ENCODE results near the gene RIPK1.
A peak's percentile ranks its signal among the peaks of the same experiment; 100 is the strongest.
"Not testable (repeated sequence)": the region's sequence is repeated elsewhere in the genome, so short reads cannot be mapped to it uniquely, and the experiment has no call there.

Gene RIPK1

GRCh38 chr6:3068329-3069214 lies at the start of gene RIPK1:
Gene RIPK1 (plus strand): TSS chr6:3068494. CDS start chr6:3076824, 8,330 bp downstream.
- peak; percentile 83 to 85 for DNase-seq

- no peak for DNase-seq
Measured at GRCh38 chr6:3019065-3019464, 49.2 kb upstream of the RIPK1 start.

- DNase-seq = no peak
Measured at GRCh38 chr6:3019749-3020320, 48.5 kb upstream of the RIPK1 start.

- not testable (repeated sequence) for DNase-seq
Measured at GRCh38 chr6:3020976-3021598, 47.2 kb upstream of the RIPK1 start.

- DNase-seq = peak; percentile 70 to 71
Measured at GRCh38 chr6:3022765-3023662, 45.3 kb upstream of the RIPK1 start.

GRCh38 chr6:3023663-3024483 lies 44.4 kb upstream of the RIPK1 start:
- peak; percentile 98 for DNase-seq

- no peak for DNase-seq
Measured at GRCh38 chr6:3026791-3027626, 41.3 kb upstream of the RIPK1 start.

- DNase-seq = not testable (repeated sequence)
Measured at GRCh38 chr6:3028156-3028555, 40.1 kb upstream of the RIPK1 start.

GRCh38 chr6:3031857-3032640 lies 36.2 kb upstream of the RIPK1 start:
- DNase-seq = no peak

- no peak for DNase-seq
Measured at GRCh38 chr6:3032986-3033385, 35.3 kb upstream of the RIPK1 start.

GRCh38 chr6:3033652-3034051 lies 34.6 kb upstream of the RIPK1 start:
- no peak for DNase-seq

GRCh38 chr6:3035397-3035796 lies 32.9 kb upstream of the RIPK1 start:
- no peak for DNase-seq

GRCh38 chr6:3036861-3037637 lies 31.2 kb upstream of the RIPK1 start:
- DNase-seq = no peak

GRCh38 chr6:3037638-3038365 lies 30.5 kb upstream of the RIPK1 start:
- DNase-seq = no peak

GRCh38 chr6:3039384-3039783 lies 28.9 kb upstream of the RIPK1 start:
- no peak for DNase-seq

- DNase-seq = no peak
Measured at GRCh38 chr6:3041147-3041546, 27.1 kb upstream of the RIPK1 start.

- no peak for DNase-seq
Measured at GRCh38 chr6:3041606-3042005, 26.7 kb upstream of the RIPK1 start.

GRCh38 chr6:3045369-3045768 lies 22.9 kb upstream of the RIPK1 start:
- no peak for DNase-seq

- no peak for DNase-seq
Measured at GRCh38 chr6:3045777-3046176, 22.5 kb upstream of the RIPK1 start.
